ENCODE data around the gene RUNX2. TPM values are rescaled to one million over a fixed set of nuclear protein-coding genes. Genes with fewer than 3 reads are reported as not detected.
A peak's percentile ranks its signal among the peaks of the same experiment; 100 is the strongest.
"Not testable (repeated sequence)": the region's sequence is repeated elsewhere in the genome, so short reads cannot be mapped to it uniquely, and the experiment has no call there.

The RUNX2 gene
- total RNA-seq = 10 to 100 TPM; 30.8 to 33.7 TPM

DNA sequence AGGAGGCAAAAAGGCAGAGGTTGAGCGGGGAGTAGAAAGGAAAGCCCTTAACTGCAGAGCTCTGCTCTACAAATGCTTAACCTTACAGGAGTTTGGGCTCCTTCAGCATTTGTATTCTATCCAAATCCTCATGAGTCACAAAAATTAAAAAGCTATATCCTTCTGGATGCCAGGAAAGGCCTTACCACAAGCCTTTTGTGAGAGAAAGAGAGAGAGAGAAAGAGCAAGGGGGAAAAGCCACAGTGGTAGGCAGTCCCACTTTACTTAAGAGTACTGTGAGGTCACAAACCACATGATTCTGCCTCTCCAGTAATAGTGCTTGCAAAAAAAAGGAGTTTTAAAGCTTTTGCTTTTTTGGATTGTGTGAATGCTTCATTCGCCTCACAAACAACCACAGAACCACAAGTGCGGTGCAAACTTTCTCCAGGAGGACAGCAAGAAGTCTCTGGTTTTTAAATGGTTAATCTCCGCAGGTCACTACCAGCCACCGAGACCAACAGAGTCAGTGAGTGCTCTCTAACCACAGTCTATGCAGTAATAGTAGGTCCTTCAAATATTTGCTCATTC is at the start of gene RUNX2:
TSS of gene RUNX2 (plus strand) at position 375 of the 567 bp plus-strand sequence. CDS start 397 bp downstream, outside the sequence.
- no peaks in the 10 kb centered on the region for H3K36me3 Mint-ChIP-seq (ENCODE audit: low read depth)
- H3K4me3 Mint-ChIP-seq = no peak within 1 kb of the TSS
- peaks cover 10% of the 10 kb centered on the region for H3K4me1 Mint-ChIP-seq

DNA sequence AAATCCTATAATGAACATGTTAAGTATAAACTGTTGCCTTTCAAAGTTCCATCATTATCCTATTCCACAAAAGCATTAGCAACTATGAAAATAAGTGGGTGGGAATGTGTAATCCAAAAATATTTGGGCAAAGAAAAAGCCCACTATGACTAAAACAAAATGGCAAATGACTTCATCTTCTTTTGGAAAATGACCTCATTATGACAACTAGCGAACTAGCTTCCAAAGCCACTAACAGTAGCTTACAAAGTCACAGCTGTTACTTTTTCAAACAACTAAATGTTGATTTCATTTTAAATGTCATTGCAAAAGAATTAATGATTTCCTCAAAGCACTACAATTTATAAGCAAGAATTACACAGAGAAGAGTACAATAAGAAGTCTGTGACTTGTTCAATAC is 49.8 kb upstream of the RUNX2 start:
- no peak overlapping the region for H3K4me3 Mint-ChIP-seq
- H3K27me3 Mint-ChIP-seq = no peaks in the 10 kb centered on the region
- no peak for ATAC-seq (replicated peaks)
- no peak overlapping the region for H3K27ac Mint-ChIP-seq
- peaks cover 6% of the 10 kb centered on the region for H3K36me3 Mint-ChIP-seq (ENCODE audit: low read depth)
- peaks cover 6% of the 10 kb centered on the region for H3K4me1 Mint-ChIP-seq
- peaks cover 4% of the 10 kb centered on the region for H3K9me3 Mint-ChIP-seq

More for the DNA sequence above, at the start of gene RUNX2:
- ATAC-seq (replicated peaks) = peak; percentile 35
- Mint-ChIP-seq H3K9me3 (no peaks in the 10 kb centered on the region), H3K27me3 (no peaks in the 10 kb centered on the region), H3K27ac (no peak within 1 kb of the TSS)

DNA sequence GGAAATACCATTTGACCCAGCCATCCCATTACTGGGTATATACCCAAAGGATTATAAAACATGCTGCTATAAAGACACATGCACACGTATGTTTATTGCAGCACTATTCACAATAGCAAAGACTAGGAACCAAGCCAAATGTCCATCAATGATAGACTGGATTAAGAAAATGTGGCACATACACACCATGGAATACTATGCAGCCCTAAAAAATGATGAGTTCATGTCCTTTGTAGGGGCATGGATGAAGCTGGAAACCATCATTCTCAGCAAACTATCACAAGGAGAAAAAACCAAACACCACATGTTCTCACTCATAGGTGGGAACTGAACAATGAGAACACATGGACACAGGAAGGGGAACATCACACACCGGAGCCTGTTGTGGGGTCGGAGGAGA is 41.4 kb upstream of the RUNX2 start:
- not testable (repeated sequence) for H3K36me3 Mint-ChIP-seq (ENCODE audit: low read depth); H3K9me3 Mint-ChIP-seq; H3K27ac Mint-ChIP-seq; H3K27me3 Mint-ChIP-seq; H3K4me1 Mint-ChIP-seq; H3K4me3 Mint-ChIP-seq; ATAC-seq (replicated peaks)

DNA sequence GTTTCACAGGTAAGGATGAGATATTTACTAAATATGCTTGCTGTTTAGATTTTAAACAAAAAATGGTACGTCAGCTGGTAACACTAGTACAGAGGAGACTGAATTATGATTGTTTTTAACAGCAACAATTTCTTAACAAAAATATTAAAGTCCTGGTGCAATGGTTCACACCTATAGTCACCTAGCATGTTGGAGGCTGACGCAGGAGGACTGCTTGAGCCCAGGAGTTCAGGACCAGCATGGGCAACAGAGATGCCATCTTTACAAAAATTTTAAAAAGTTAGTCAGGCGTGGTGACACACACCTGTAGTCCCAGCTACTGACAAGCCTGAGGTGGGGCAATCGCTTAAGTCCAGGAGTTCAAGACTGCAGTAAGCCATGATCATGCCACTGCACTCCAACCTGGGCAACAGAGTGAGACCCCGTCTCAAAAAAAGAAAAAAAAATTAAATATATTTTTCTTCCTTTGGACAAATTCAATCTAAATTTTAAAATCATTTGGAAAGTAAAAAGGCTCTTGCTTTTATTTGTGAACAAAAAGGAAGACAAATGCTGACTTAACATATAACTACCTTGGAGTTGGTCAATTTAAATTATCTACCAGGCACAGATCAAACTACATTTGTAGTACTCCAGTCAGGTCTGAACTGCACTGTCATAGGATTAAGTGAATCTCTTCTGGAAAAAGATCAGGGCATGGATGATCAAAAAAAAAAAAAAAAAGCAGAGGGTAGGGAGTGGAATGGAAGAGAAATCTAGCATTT is 38.2 kb upstream of the RUNX2 start:
- Mint-ChIP-seq H3K9me3 (no peaks in the 10 kb centered on the region), H3K36me3 (ENCODE audit: low read depth) (no peaks in the 10 kb centered on the region), H3K27me3 (no peaks in the 10 kb centered on the region), H3K27ac (no peak overlapping the region), H3K4me1 (peaks cover 26% of the 10 kb centered on the region), H3K4me3 (no peak overlapping the region)
- no peak for ATAC-seq (replicated peaks)

DNA sequence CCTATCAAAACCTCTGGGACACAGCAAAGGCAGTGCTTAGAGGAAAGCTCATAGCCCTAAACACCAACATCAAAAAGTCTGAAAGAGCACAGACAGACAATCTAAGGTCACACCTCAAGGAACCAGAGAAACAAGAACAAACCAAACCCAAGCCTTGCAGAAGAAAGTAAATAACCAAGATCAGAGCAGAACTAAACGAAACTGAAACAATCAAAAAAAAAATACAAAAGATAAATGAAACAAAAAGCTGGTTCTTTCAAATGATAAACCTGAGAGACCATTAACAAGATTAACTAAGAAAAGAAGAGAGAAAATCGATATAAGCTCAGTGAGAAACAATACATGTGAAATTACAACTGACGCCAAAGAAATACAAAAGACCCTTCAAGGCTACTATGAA is 34.8 kb upstream of the RUNX2 start:
- no peaks in the 10 kb centered on the region for H3K36me3 Mint-ChIP-seq (ENCODE audit: low read depth)
- no peaks in the 10 kb centered on the region for H3K27me3 Mint-ChIP-seq
- no peaks in the 10 kb centered on the region for H3K9me3 Mint-ChIP-seq
- H3K4me3 Mint-ChIP-seq = peak overlapping the region; percentile 52
- peaks cover 26% of the 10 kb centered on the region for H3K4me1 Mint-ChIP-seq
- H3K27ac Mint-ChIP-seq = peak overlapping the region; percentile 65
- ATAC-seq (replicated peaks) = peak; percentile 9

DNA sequence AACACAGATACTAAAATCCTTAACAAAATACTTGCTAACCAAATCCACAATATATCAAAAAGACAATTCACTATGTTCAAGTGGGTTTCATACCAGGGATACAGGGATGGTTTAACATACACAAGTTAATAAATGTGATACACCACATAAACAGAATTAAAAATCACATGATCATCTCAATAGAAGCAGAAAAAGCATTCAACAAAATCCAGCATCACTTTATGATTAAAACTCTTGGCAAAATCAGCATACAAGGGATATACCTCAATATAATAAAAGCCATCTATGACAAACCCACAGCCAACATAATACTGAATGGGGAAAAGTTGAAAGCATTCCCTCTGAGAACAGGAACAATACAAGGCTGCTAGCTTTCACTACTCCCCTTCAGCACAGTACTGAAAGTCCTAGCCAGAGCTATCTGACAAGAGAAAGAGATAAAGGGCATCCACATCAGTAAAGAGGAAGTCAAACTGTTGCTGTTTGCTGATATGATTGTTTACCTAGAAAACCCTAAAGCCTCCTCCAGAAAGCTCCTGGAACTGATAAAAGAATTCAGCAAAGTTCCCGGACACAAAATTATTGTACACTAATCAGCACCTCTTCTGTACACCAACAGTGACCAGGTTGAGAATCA is 33.9 kb upstream of the RUNX2 start:
- H3K4me3 Mint-ChIP-seq = peak overlapping the region; percentile 52

DNA sequence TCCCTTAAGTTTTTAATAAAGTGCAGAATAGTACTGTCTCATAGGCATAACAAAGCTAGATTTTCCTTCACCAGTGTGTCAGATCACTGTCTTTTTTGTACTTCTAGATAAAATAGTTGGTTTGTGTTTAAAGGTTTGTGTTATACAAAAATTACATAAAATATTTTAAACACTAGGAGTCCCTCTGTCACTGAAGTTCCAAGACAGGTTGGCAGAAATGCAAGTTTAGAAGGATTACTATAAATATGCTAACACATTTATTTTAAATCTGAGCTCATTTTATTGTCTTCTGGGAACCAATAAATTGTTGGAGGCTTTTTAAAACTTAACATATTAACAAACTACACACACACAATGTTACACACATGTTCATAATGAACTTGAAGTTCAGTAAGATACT is 30.8 kb upstream of the RUNX2 start:
- Mint-ChIP-seq H3K4me1 (peaks cover 20% of the 10 kb centered on the region), H3K27ac (no peak overlapping the region), H3K9me3 (no peaks in the 10 kb centered on the region), H3K36me3 (ENCODE audit: low read depth) (no peaks in the 10 kb centered on the region), H3K27me3 (no peaks in the 10 kb centered on the region), H3K4me3 (no peak overlapping the region)
- no peak for ATAC-seq (replicated peaks)

More for the DNA sequence above, 33.9 kb upstream of the RUNX2 start:
- not testable (repeated sequence) for H3K36me3 Mint-ChIP-seq (ENCODE audit: low read depth); H3K9me3 Mint-ChIP-seq; H3K27me3 Mint-ChIP-seq
- Mint-ChIP-seq H3K4me1 (peaks cover 26% of the 10 kb centered on the region), H3K27ac (peak overlapping the region; percentile 65)
- ATAC-seq (replicated peaks) = peak; percentile 34

DNA sequence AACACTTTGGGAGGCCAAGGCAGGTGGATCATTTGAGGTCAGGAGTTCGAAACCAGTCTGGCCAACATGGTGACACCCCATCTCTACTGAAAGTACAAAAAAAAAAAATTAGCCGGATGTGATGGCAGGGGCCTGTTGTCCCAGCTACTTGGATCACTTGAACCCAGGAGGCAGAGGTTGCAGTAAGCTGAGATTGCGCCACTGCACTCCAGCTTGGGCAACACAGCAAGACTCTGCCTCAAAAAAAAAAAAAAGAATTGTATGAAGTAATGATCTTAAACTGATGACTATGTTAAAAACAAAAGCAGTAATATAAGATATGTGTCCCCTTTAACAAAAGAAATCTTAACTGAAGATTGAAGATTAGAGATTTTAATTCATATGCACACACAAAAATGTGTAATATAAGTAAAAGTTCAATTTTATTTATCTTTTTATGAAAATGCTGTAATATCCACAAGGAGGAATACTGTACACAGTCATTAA is 29.0 kb upstream of the RUNX2 start:
- H3K27me3 Mint-ChIP-seq = no peaks in the 10 kb centered on the region

DNA sequence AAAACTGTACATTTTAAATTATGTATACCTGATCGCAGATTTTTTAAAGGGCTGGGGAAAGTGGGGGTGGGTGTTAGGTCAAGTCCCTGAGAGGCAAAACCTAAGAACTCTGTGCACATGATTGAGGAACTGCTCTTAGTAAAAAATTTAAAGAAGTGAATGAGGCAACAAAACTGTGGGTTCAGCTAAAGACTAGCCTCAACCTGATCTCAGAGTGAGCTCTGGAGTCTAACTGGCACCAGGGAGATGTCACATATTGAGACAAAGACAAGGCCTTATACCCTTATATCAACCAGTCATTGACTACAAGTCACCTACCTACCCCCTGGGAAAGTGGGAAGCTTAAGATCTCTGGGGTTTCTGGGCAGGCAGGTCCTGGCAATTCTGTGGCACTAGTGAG is 27.4 kb upstream of the RUNX2 start:
- no peak for ATAC-seq (replicated peaks)
- Mint-ChIP-seq H3K4me3 (no peak overlapping the region), H3K36me3 (ENCODE audit: low read depth) (no peaks in the 10 kb centered on the region), H3K27me3 (no peaks in the 10 kb centered on the region), H3K27ac (no peak overlapping the region), H3K4me1 (peaks cover 3% of the 10 kb centered on the region), H3K9me3 (no peaks in the 10 kb centered on the region)

More for the DNA sequence above, 29.0 kb upstream of the RUNX2 start:
- Mint-ChIP-seq H3K27ac (no peak overlapping the region), H3K36me3 (ENCODE audit: low read depth) (no peaks in the 10 kb centered on the region), H3K4me1 (peaks cover 2% of the 10 kb centered on the region), H3K4me3 (no peak overlapping the region), H3K9me3 (no peaks in the 10 kb centered on the region)
- ATAC-seq (replicated peaks) = no peak

DNA sequence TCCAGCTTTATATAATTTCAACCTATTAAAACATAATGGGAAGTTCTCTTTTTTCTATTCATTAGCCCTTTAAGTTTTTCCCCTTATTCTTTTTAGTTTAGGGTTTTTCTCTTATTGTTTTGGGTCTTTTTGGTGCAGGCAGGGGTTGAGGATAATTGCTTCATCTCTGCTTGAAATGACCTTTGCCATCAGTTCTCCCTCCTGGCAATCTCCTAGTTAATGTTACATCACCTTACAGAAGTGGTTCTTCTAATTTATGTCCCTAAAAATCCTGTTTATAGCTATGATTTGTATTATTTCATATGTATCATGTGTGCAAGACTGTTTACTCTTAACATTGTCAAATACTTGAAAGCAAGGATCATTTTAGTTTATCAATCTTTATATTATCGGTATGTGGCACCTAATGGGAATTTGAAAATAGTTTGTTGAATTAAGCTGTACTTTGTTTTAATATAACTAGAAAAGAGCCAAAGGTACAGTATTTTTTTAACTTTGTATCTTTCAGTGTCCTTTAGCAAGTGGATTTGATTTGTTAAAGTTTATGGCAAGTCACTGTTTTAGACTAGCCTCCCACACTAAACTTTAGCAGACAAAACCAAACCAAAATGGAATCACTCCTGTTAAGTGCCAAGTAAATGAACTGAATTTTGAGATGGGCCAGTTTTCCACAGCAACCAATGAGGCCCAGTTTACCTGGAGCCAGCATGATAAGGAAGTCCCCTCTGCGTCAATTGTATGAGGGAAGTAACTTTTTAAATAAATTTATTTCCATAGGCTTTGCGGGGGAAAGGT is 26.6 kb upstream of the RUNX2 start:
- Mint-ChIP-seq H3K36me3 (ENCODE audit: low read depth) (no peaks in the 10 kb centered on the region), H3K27me3 (no peaks in the 10 kb centered on the region), H3K27ac (no peak overlapping the region), H3K4me3 (no peak overlapping the region), H3K4me1 (peaks cover 8% of the 10 kb centered on the region), H3K9me3 (no peaks in the 10 kb centered on the region)
- ATAC-seq (replicated peaks) = no peak

DNA sequence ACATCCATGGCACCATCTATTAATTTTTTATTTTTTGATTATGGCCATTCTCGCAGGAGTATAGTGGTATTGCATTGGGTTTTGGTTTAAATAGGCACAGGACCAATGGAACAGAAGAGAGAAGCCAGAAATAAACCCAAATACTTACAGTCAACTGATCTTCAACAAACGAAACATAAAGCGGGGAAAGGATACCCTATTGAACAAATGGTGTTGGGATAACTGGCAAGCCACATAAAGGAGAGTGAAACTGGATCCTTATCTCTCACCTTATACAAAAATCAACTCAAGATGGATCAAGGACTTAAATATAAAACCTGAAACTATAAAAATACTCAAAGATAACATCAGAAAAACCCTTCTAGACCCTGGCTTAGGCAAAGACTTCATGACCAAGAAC is 25.3 kb upstream of the RUNX2 start:
- no peak for ATAC-seq (replicated peaks)
- no peaks in the 10 kb centered on the region for H3K36me3 Mint-ChIP-seq (ENCODE audit: low read depth)
- H3K27ac Mint-ChIP-seq = no peak overlapping the region
- H3K4me3 Mint-ChIP-seq = no peak overlapping the region
- no peaks in the 10 kb centered on the region for H3K9me3 Mint-ChIP-seq
- no peaks in the 10 kb centered on the region for H3K27me3 Mint-ChIP-seq
- H3K4me1 Mint-ChIP-seq = peaks cover 8% of the 10 kb centered on the region

DNA sequence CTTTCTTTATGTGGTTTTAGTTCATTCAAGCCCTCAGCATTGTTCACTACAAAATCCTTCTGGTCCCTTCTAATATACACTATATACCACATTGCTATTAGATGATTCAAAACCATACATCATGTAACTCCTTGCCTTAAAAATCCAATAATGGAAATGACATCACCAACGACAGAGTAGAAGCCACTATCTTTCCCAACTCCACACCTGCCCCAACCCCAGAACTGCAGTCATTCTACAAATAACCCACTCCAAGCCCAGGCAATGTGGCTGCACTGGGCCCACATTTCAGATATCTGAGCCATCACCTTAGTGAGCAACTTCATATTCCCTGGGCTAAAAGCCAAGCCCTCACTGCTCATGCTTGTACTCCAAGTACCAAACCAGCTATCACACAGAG is 22.6 kb upstream of the RUNX2 start:
- no peak for ATAC-seq (replicated peaks)
- peaks cover 19% of the 10 kb centered on the region for H3K4me1 Mint-ChIP-seq
- H3K4me3 Mint-ChIP-seq = no peak overlapping the region
- no peaks in the 10 kb centered on the region for H3K27me3 Mint-ChIP-seq
- peaks cover under 1% of the 10 kb centered on the region for H3K9me3 Mint-ChIP-seq
- no peak overlapping the region for H3K27ac Mint-ChIP-seq
- H3K36me3 Mint-ChIP-seq (ENCODE audit: low read depth) = no peaks in the 10 kb centered on the region

DNA sequence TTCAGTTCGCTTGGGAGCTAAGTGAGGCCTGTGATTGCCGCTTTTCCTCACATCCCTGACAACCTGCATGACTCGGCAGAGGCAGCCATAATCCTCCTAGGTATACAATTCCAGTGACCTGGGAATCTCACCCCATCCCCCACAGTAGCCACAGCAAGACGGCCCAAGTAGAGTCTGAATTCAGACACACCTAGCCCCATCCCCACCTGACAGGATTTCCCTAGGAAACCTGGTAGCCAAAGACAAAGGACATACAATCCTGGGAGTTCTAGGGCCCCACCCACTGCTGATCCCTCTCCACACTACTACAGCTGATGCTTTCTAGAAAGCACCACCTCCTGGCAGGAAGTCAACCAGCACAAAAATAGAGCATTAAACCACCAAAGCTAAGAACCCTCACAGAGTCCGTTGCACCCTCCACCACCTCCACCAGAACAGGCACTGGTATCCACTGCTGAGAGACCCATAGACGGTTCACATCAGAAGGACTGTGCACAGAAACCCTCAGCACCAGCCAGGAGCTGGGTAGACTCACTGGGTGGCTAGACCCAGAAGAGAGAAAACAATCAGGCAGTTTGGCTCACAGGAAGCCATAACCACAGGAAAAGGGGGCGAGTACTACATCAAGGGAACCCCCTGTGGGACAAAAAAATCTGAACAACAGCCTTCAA is 17.9 kb upstream of the RUNX2 start:
- no peaks in the 10 kb centered on the region for H3K36me3 Mint-ChIP-seq (ENCODE audit: low read depth)
- H3K27ac Mint-ChIP-seq = peak overlapping the region; percentile 92
- peak overlapping the region; percentile 68 for H3K4me3 Mint-ChIP-seq
- peaks cover 8% of the 10 kb centered on the region for H3K9me3 Mint-ChIP-seq
- peak; percentile 75 for ATAC-seq (replicated peaks)
- H3K4me1 Mint-ChIP-seq = peaks cover 41% of the 10 kb centered on the region
- no peaks in the 10 kb centered on the region for H3K27me3 Mint-ChIP-seq

DNA sequence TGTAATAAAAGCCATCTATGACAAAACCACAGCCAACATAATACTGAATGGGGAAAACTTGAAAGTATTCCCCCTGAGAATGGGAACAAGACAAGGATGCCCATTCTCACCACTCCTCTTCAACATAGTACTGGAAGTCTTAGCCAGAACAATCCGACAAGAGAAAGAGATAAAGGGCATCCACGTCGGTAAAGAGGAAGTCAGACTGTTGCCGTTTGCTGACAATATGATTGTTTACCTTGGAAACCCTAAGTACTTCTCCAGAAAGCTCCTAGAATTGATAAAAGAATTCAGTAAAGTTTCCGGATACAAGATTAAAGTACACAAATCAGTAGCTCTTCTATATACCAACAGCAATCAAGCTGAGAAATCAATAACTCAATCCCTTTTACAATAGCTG is 14.0 kb upstream of the RUNX2 start:
- Mint-ChIP-seq H3K9me3 (peaks cover 8% of the 10 kb centered on the region), H3K4me3 (no peak overlapping the region)

More for the DNA sequence above, 14.0 kb upstream of the RUNX2 start:
- no peak for ATAC-seq (replicated peaks)
- peaks cover 33% of the 10 kb centered on the region for H3K4me1 Mint-ChIP-seq
- no peak overlapping the region for H3K27ac Mint-ChIP-seq
- no peaks in the 10 kb centered on the region for H3K27me3 Mint-ChIP-seq
- no peaks in the 10 kb centered on the region for H3K36me3 Mint-ChIP-seq (ENCODE audit: low read depth)
